K562 (cell line): Measurements from ENCODE around the gene SERP1. TPM values are rescaled to one million over a fixed set of nuclear protein-coding genes. Genes with fewer than 3 reads are reported as not detected.
A peak's percentile ranks its signal among the peaks of the same experiment; 100 is the strongest.

Source experiments
- ATAC-seq: fragments of 200-7000 bp; cut with Tn5 transposase; 3 replicates; pipeline ENCODE4 v1.9.1; 2020; ENCODE audit warnings: moderate library complexity
- BruUV-seq: library from RNA; stranded (reverse); fragments of 400-500 nt; replicated peaks from 2 replicates; lab custom pipeline; 2021; lab: Mats Ljungman, UMichigan
- CTCF ChIA-PET: fragments of 300-600 bp; formaldehyde crosslinking; extraction: SDS; loops from one replicate; lab custom pipeline; 2021; ENCODE audit warnings: low intra/inter-chr PET ratio; lab: Yijun Ruan, JAX
- POLR2A ChIA-PET: fragments of 300-600, 350-650 bp; sonication (Branson Sonifier 250); formaldehyde crosslinking; extraction: SDS; loops from one replicate; lab custom pipeline; 2021; ENCODE audit warnings: antibody characterized with exemption, inconsistent platforms; lab: Yijun Ruan, JAX
- DNase-seq, 4 experiments: peaks; one replicate each; pipeline versions ENCODE4 v3.0.0 to v3.0.0-alpha.2; 2011 to 2018; ENCODE audit warnings: low spot score in 3 of 4, mixed read lengths in 3 of 4; ENCODE audit errors: extremely low read depth in 1 of 4
- FAIRE-seq: peaks from 2 replicates; lab custom pipeline; 2011; peaks lifted over from hg19 to GRCh38; lab: Jason Lieb, UNC
- H2AFZ ChIP-seq: 2 replicates; pipeline ENCODE4 v1.6.0; 2011; ENCODE audit warnings: low read depth, low read length, control low read depth, inconsistent platforms
- H3K27ac ChIP-seq: fragments of 200-600 bp; 3 replicates; pipeline ENCODE4 v1.8.0; 2011; ENCODE audit warnings: low read depth, mild to moderate bottlenecking, control low read depth, inconsistent platforms, low read length, moderate library complexity, mixed read lengths; ENCODE audit errors: extremely low read depth
- H3K27me3 ChIP-seq, 2 experiments: fragments of 300-600 bp in 1 of 2; 2 replicates in 1 of 2; 3 replicates in 1 of 2; pipeline versions ENCODE4 v1.6.0 to v1.8.0; 2011; ENCODE audit warnings: inconsistent platforms in 2 of 2, low read length in 2 of 2, mild to moderate bottlenecking in 1 of 2, mixed read lengths in 1 of 2, moderate library complexity in 1 of 2; ENCODE audit not compliant: control insufficient read depth in 2 of 2, insufficient read depth in 2 of 2
- H3K36me3 ChIP-seq: fragments of 300-600 bp; 3 replicates; pipeline ENCODE4 v1.8.0; 2011; ENCODE audit warnings: mild to moderate bottlenecking, low read length, inconsistent platforms; ENCODE audit not compliant: control insufficient read depth, insufficient read depth
- H3K4me1 ChIP-seq, 2 experiments: fragments of 200-600 bp in 1 of 2; replicated peaks in 1 of 2; 2 replicates in 1 of 2; 3 replicates in 1 of 2; pipeline versions ENCODE4 v1.5.1 to v1.8.0; 2011; ENCODE audit warnings: inconsistent platforms in 2 of 2, low read length in 2 of 2, mild to moderate bottlenecking in 1 of 2, mixed read lengths in 1 of 2, moderate library complexity in 1 of 2; ENCODE audit not compliant: control insufficient read depth in 2 of 2, insufficient read depth in 2 of 2
- H3K4me2 ChIP-seq: 2 replicates; pipeline ENCODE4 v1.6.1; 2011; ENCODE audit warnings: low read length, control low read depth, inconsistent platforms, mixed read lengths; ENCODE audit not compliant: insufficient read depth
- H3K4me3 ChIP-seq: fragments of 200-600 bp; sonication (generic), shearing (Covaris generic); 2 replicates; pipeline ENCODE4 v1.5.1; 2016; ENCODE audit warnings: control low read depth, inconsistent platforms
- H3K79me2 ChIP-seq: fragments of 200-600 bp; 3 replicates; pipeline ENCODE4 v1.8.0; 2011; ENCODE audit warnings: low read length, inconsistent platforms; ENCODE audit not compliant: control insufficient read depth, insufficient read depth
- H3K9ac ChIP-seq, 2 experiments: 2 replicates each; pipeline versions ENCODE4 v1.6.0 to v1.6.1; 2011; ENCODE audit warnings: low read depth in 2 of 2, low read length in 2 of 2, control low read depth in 1 of 2, inconsistent platforms in 1 of 2, mild to moderate bottlenecking in 1 of 2, mixed read lengths in 1 of 2; ENCODE audit not compliant: insufficient read depth in 1 of 2
- H3K9me1 ChIP-seq: one replicate; pipeline ENCODE4 v1.6.0; 2011; ENCODE audit warnings: inconsistent platforms, mild to moderate bottlenecking, low read length, moderate library complexity; ENCODE audit not compliant: control insufficient read depth, insufficient read depth
- H3K9me3 ChIP-seq: replicated peaks from 2 replicates; pipeline ENCODE4 v1.5.1; 2011; ENCODE audit warnings: low read depth, low read length, inconsistent platforms; ENCODE audit not compliant: control insufficient read depth, insufficient read depth
- H4K20me1 ChIP-seq: replicated peaks from 2 replicates; pipeline ENCODE4 v1.6.1; 2011; ENCODE audit warnings: low read length, inconsistent platforms, mixed read lengths; ENCODE audit not compliant: control insufficient read depth, insufficient read depth
- ASH1L ChIP-seq: fragments of 450-650 bp; IDR thresholded peaks from 2 replicates; pipeline ENCODE4 v1.6.1; 2018; ENCODE audit warnings: borderline replicate concordance, mild to moderate bottlenecking, low read depth; ENCODE audit not compliant: partially characterized antibody
- ATF1 ChIP-seq, 2 experiments: fragments of 450-650 bp in 1 of 2; IDR thresholded peaks; 2 replicates each; pipeline ENCODE4 v1.6.1; 2016; ENCODE audit warnings: missing compliant biosample characterization in 1 of 2, missing genetic modification characterization in 1 of 2
- NFE2 ChIP-seq: IDR thresholded peaks from 2 replicates; pipeline ENCODE4 v1.6.1; 2014; ENCODE audit warnings: antibody characterized with exemption, low read depth
- SIN3B ChIP-seq: fragments of 450-650 bp; IDR thresholded peaks from 2 replicates; pipeline ENCODE4 v1.6.1; 2017; ENCODE audit warnings: low read depth, mild to moderate bottlenecking, moderate library complexity
- SRF ChIP-seq, 2 experiments: fragments of 250-450, 450-650 bp in 1 of 2; sonication (Bioruptor Pico) in 1 of 2; sonication (generic) in 1 of 2; formaldehyde crosslinking; IDR thresholded peaks; 2 replicates each; pipeline versions ENCODE4 v1.5.0 to v1.5.1; 2020 to 2022; ENCODE audit warnings: mild to moderate bottlenecking in 1 of 2, missing genetic modification reagents in 1 of 2
- in situ Hi-C: fragments of 300-500 bp; cut with MboI; formaldehyde crosslinking; loops from 4 replicates; pipeline ENCODE4 v1.15.0; 2018; ENCODE audit warnings: inconsistent platforms, mixed read lengths
- intact Hi-C: fragments of 100-400 bp; cut with micrococcal nuclease; formaldehyde crosslinking; loops from 2 replicates; pipeline ENCODE4 v1.14.2; 2022
- polyA plus RNA-seq, 8 experiments: library from polyadenylated mRNA; depleted of rRNA in 4 of 8; stranded (reverse) in 5 of 8; unstranded in 3 of 8; fragments of >200 nt; fragmentation: Nextera tagmentation in 2 of 8; fragmentation: Illumina TruSeq in 1 of 8; extraction: Ambion mirVana in 2 of 8; extraction: Trizol in 1 of 8; gene quantifications; 2 replicates each; pipeline versions ENCODE4 v1.2.1 to v1.2.3, GENCODE V29; 2011 to 2014; ENCODE audit warnings: inconsistent platforms in 1 of 8, missing spikeins in 1 of 8
- total RNA-seq, 7 experiments: library from RNA; depleted of rRNA in 6 of 7; stranded (reverse); fragments of >200 nt in 6 of 7; fragmentation: Illumina TruSeq in 2 of 7; extraction: Trizol in 2 of 7; gene quantifications; 2 replicates each; pipeline versions ENCODE4 v1.2.1 to v1.2.3, GENCODE V29; 2011 to 2021; ENCODE audit warnings: low replicate concordance in 1 of 7

SERP1 gene
- total and polyA plus RNA-seq, 9 of the 15 experiments (the other 6 are each of a cell fraction or from before 2014, with no cell fraction given) = 38.6 to 443 (median 121) TPM

GRCh38 chr3:150544041-150544440 lies 2.3 kb downstream of the SERP1 start:
- no peak overlapping the region for H3K4me2 ChIP-seq
- H3K4me3 ChIP-seq = no peak overlapping the region; the same call in 1 of the 2 replicates
- ATAC-seq (no peak), FAIRE-seq (peak; percentile 35), DNase-seq (no peak)
- H3K4me1 ChIP-seq = peaks cover 4% of the 10 kb centered on the region in 2 experiments; a peak in 2 of 5 replicates
- H3K79me2 ChIP-seq = peaks cover 61% of the 10 kb centered on the region
- H3K9me1 ChIP-seq = no peaks in the 10 kb centered on the region
- no peaks in the 10 kb centered on the region for H3K9me3 ChIP-seq
- intact Hi-C loops = no loop called here
- H3K9ac ChIP-seq = peak overlapping the region in 1 of 2 experiments; percentile 94; a peak in 1 of 4 replicates
- ChIA-PET POLR2A (interaction anchor here (0.6 to 0.7 kb wide), 2 partner anchors 220 to 224 kb away, joined by 3 read pairs; no protein-coding TSS in a partner anchor), CTCF (interaction anchor here (0.6 kb wide), 1 partner anchor 34 kb away, joined by 3 read pairs; no protein-coding TSS in a partner anchor)
- in situ Hi-C loops = loop anchor here (25.0 kb wide), 1 partner anchor 318 kb away; no protein-coding TSS in a partner anchor
- 0 out of 2 replicates have a peak, but pooled peaks cover 4% of the 10 kb centered on the region for H4K20me1 ChIP-seq
- H3K36me3 ChIP-seq = peaks cover 53% of the 10 kb centered on the region
- H3K27ac ChIP-seq = no peak overlapping the region
- no peaks in the 10 kb centered on the region for H3K27me3 ChIP-seq
- BruUV-seq = no TSS peak
- TF ChIP-seq ATF1 (CRISPR knock-in tag; IDR thresholded peaks at IDR 0.05) (no peak), ATF1 (tag; IDR thresholded peaks at IDR 0.05) (no peak), SRF (CRISPR knock-in tag; IDR thresholded peaks at IDR 0.05) (no peak), ASH1L (no peak), SIN3B (no peak), NFE2 (0 out of 2 replicates have a peak, but pooled peaks have one; percentile 27)
- no peak overlapping the region for H2AFZ ChIP-seq
